Esophagus muscularis mucosa (tissue), 4 donors: ENCODE data around the gene HOXC9. TPM values are rescaled to one million over a fixed set of nuclear protein-coding genes. Genes with fewer than 3 reads are reported as not detected.

Source experiments
- DNase-seq: peaks from one replicate; pipeline ENCODE4 v3.0.0-alpha.2; 2017; ENCODE audit errors: extremely low spot score
- H3K27ac ChIP-seq, 4 donors: fragments of 200-600 bp; sonication (generic); replicated peaks in 1 of 4; 1 replicate in 3 of 4; 2 replicates in 1 of 4; pipeline ENCODE4 v1.5.1; 2016 to 2019; ENCODE audit warnings: mild to moderate bottlenecking in 1 of 4
- H3K27me3 ChIP-seq, 4 donors: fragments of 200-600 bp; sonication (generic); one replicate each; pipeline versions ENCODE4 v1.5.1 to v1.6.0; 2016 to 2019
- H3K36me3 ChIP-seq, 4 donors: fragments of 200-600 bp; sonication (generic); one replicate each; pipeline ENCODE4 v1.5.1; 2016 to 2019
- H3K4me1 ChIP-seq, 4 donors: fragments of 200-600 bp; sonication (generic); one replicate each; pipeline ENCODE4 v1.5.1; 2016 to 2019
- H3K4me3 ChIP-seq, 4 donors: fragments of 200-600 bp; sonication (generic); 1 replicate in 2 of 4; 2 replicates in 2 of 4; pipeline ENCODE4 v1.5.1; 2016 to 2019; ENCODE audit warnings: mild to moderate bottlenecking in 4 of 4, moderate library complexity in 1 of 4
- H3K9me3 ChIP-seq, 4 donors: fragments of 200-600 bp; sonication (generic); 1 replicate in 3 of 4; 2 replicates in 1 of 4; pipeline ENCODE4 v1.5.1; 2016 to 2019
- EP300 ChIP-seq: sonication (generic); formaldehyde crosslinking; IDR thresholded peaks from one replicate; pipeline ENCODE4 v1.6.1; 2017; ENCODE audit warnings: antibody characterized with exemption
- POLR2A ChIP-seq: fragments of 450-650 bp; IDR thresholded peaks from one replicate; pipeline ENCODE4 v1.6.1; 2017; ENCODE audit warnings: antibody characterized with exemption, moderate library complexity, mild to moderate bottlenecking, low read depth
- POLR2AphosphoS5 ChIP-seq, 2 donors: sonication (generic); formaldehyde crosslinking; IDR thresholded peaks; one replicate each; pipeline ENCODE4 v1.6.1; 2017; ENCODE audit warnings: antibody characterized with exemption in 2 of 2
- WGBS: methylation state at CpG from one replicate; pipeline ENCODE4 v1.1.5; 2018; 5-methylcytosine and 5-hydroxymethylcytosine counted together
- intact Hi-C: fragments of 100-400 bp; cut with DNase I; formaldehyde crosslinking; loops from one replicate; pipeline ENCODE4 v1.15.1; 2023
- total RNA-seq, 4 donors: library from RNA; depleted of rRNA; stranded (reverse); fragments of >200 nt; gene quantifications; one replicate each; pipeline versions ENCODE4 v1.1.0 to v1.2.1, GENCODE V29; 2016
- TF ChIP-seq, protein P1 (sequence below), 3 experiments: fragments of 200-600 bp in 2 of 3; fragments of 450-650 bp in 1 of 3; sonication (generic) in 2 of 3; IDR thresholded peaks; one replicate each; pipeline ENCODE4 v1.5.1; 2017 to 2019; ENCODE audit warnings: antibody characterized with exemption in 3 of 3, mild to moderate bottlenecking in 2 of 3, moderate library complexity in 1 of 3

Gene HOXC9
- total RNA-seq, 4 donors from 2014 or later: not detected

DNA sequence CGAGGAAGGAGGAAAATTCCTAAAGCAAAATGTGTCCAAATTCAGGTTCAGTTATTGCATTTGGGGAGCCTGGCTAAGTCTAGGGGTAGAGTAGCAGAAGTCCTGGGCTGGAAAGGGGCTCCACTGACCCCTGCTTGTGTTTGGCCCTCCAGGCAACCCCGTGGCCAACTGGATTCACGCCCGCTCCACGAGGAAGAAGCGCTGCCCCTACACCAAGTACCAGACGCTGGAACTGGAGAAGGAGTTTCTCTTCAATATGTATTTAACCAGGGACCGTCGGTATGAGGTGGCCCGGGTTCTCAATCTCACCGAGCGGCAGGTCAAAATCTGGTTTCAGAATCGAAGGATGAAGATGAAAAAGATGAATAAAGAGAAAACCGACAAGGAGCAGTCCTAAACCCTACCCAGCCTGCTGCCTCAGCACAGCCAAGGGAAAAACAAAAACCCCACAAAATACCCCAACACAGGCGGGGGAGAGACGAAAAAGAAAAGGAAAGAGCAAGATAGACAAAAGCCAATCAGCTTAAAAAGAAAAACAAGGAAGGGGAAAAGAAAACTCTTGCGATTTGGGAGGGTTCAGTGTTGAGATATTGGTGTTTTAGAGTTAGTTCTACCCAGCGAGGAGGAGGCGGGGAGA lies 2.4 kb downstream of the HOXC9 start:
- intact Hi-C loops: no loop called here
- WGBS: 33% methylated on average over 17 of the region's 19 CpGs
- H3K27me3 ChIP-seq: peaks cover 6 to 100% (median 96%) of the 10 kb centered on the region in 4 donors
- no peaks in the 10 kb centered on the region for H3K36me3 ChIP-seq
- peaks cover 19 to 35% (median 27%) of the 10 kb centered on the region in 4 donors for H3K4me1 ChIP-seq
- H3K4me3 ChIP-seq: no peak overlapping the region
- H3K9me3 ChIP-seq: no peaks in the 10 kb centered on the region
- no peak overlapping the region for H3K27ac ChIP-seq
- DNase-seq: no peak
- TF ChIP-seq, protein P1, sequence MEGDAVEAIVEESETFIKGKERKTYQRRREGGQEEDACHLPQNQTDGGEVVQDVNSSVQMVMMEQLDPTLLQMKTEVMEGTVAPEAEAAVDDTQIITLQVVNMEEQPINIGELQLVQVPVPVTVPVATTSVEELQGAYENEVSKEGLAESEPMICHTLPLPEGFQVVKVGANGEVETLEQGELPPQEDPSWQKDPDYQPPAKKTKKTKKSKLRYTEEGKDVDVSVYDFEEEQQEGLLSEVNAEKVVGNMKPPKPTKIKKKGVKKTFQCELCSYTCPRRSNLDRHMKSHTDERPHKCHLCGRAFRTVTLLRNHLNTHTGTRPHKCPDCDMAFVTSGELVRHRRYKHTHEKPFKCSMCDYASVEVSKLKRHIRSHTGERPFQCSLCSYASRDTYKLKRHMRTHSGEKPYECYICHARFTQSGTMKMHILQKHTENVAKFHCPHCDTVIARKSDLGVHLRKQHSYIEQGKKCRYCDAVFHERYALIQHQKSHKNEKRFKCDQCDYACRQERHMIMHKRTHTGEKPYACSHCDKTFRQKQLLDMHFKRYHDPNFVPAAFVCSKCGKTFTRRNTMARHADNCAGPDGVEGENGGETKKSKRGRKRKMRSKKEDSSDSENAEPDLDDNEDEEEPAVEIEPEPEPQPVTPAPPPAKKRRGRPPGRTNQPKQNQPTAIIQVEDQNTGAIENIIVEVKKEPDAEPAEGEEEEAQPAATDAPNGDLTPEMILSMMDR (IDR thresholded peaks at IDR 0.05): no peak
- TF ChIP-seq EP300 (no peak), POLR2A (no peak), POLR2AphosphoS5 (IDR thresholded peaks at IDR 0.05) (no peak)

DNA sequence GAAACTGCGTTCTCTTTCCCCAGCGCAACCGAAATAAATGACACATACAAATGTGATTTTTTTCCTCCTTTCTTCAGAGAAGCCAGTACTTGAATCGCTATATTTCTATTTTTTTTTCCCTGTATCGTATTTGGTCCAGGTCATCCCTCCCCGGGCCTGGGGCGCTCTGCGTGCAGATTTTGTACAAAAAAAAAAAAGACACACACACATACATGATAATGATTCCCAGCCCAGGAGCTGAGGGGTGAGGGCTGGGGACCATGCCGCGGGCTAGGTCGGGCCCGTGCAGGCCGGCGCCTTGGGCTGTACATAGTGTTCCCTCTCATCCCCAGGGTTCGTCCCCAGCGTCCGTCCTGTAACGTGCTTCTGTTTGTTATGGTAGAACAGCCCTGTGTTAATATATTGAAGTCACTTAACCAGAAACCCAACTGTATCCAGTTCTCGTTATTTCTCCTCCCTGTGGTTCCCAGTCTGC lies 3.0 kb downstream of the HOXC9 start:
- Histone ChIP-seq H3K27ac (no peak overlapping the region), H3K9me3 (no peaks in the 10 kb centered on the region), H3K4me3 (no peak overlapping the region), H3K36me3 (no peaks in the 10 kb centered on the region), H3K27me3 (peaks cover 6 to 100% (median 96%) of the 10 kb centered on the region in 4 donors), H3K4me1 (peaks cover 19 to 30% (median 24%) of the 10 kb centered on the region in 4 donors)
- DNase-seq: no peak
- TF ChIP-seq EP300 (no peak), POLR2AphosphoS5 (IDR thresholded peaks at IDR 0.05) (no peak), POLR2A (no peak)
- TF ChIP-seq, protein P1 (IDR thresholded peaks at IDR 0.05): no peak
- 41% methylated on average over 19 of the region's 19 CpGs for WGBS
- intact Hi-C loops: no loop called here

DNA sequence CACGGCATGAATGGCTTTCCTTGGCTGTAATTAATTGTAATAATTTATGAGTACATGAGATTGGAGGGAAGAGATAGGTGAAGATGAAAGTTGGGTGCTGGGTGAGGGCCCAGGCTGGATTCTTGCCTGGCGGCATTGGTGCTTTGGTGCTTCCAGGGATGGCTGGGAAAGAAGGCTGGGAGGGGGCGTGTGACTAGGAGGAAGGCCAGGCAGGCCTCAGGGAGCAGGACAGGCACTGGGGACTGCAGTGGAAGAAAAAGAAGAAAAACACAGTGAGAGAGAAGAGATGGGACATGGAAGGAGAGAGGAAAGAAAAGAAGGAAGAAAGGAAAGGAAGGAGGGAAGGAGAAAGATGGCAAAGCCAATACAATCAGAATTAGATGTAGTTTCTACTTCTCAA lies 3.7 kb downstream of the HOXC9 start:
- TF ChIP-seq, protein P1 (IDR thresholded peaks at IDR 0.05): no peak
- no peak for TF ChIP-seq POLR2A
- TF ChIP-seq EP300: no peak
- TF ChIP-seq POLR2AphosphoS5 (IDR thresholded peaks at IDR 0.05): no peak
- intact Hi-C loops: no loop called here
- Histone ChIP-seq H3K4me1 (peaks cover 19 to 30% (median 26%) of the 10 kb centered on the region in 4 donors), H3K27me3 (peaks cover 6 to 100% (median 96%) of the 10 kb centered on the region in 4 donors), H3K36me3 (no peaks in the 10 kb centered on the region), H3K27ac (no peak overlapping the region), H3K9me3 (no peaks in the 10 kb centered on the region), H3K4me3 (no peak overlapping the region)
- DNase-seq: no peak
- WGBS: 52% methylated on average over 3 of the region's 3 CpGs

DNA sequence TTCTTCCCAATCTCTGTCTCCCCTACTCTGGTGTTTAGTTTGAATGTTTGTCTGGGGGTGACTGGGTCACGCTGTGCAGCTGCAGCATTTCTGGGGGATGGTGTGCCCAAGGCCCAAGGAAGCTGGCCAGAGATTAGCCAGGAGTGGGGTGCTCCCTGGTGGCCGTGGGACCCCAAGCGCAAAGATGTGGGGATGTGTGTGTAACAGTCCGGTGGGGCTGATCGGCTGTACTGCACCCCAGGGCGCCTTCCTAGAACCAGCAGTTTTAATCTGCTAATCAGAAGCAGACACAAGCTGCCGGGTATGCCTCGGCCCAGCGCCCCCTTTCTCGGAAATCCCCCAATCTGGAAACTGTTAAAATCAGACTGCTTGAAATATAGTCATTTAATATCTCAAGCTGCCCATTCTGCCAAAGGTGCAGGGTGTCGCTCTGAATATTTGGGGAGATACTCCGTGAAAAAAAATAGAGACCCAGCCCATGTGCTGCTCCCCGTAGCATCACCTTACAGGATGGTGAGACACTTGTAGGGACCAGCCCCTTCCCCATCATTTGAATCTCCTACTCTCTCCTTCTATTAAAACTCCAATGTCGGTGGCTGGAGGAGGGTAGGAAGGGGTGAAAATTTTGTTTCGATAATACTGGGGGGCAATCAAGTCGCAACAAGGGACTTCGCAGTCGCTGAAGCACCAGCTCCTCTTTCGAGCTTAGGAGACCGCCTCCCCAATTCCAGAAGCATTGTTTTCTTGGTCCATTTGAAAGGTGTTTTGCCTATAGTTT lies 4.3 kb downstream of the HOXC9 start:
- H3K4me3 ChIP-seq: no peak overlapping the region
- TF ChIP-seq, protein P1 (IDR thresholded peaks at IDR 0.05): no peak
- TF ChIP-seq POLR2A: no peak
- no peak for TF ChIP-seq POLR2AphosphoS5 (IDR thresholded peaks at IDR 0.05)
- TF ChIP-seq EP300: no peak

More for the DNA sequence above, 4.3 kb downstream of the HOXC9 start:
- no peaks in the 10 kb centered on the region for H3K9me3 ChIP-seq
- H3K27me3 ChIP-seq: peaks cover 8 to 99% (median 93%) of the 10 kb centered on the region in 4 donors
- H3K36me3 ChIP-seq: no peaks in the 10 kb centered on the region
- no peak overlapping the region for H3K27ac ChIP-seq
- intact Hi-C loops: no loop called here
- no peak for DNase-seq
- H3K4me1 ChIP-seq: peaks cover 23 to 35% (median 31%) of the 10 kb centered on the region in 4 donors
- 35% methylated on average over 18 of the region's 20 CpGs for WGBS
